HG03039 (cell line): ENCODE data around the gene PRM2.

Source experiments
- ATAC-seq: cut with Tn5 transposase; IDR thresholded peaks from one replicate; pipeline ENCODE4 v1.9.1; 2021; ENCODE audit warnings: mild to moderate bottlenecking, moderate library complexity; ENCODE audit not compliant: unreplicated experiment

PRM2 gene

DNA sequence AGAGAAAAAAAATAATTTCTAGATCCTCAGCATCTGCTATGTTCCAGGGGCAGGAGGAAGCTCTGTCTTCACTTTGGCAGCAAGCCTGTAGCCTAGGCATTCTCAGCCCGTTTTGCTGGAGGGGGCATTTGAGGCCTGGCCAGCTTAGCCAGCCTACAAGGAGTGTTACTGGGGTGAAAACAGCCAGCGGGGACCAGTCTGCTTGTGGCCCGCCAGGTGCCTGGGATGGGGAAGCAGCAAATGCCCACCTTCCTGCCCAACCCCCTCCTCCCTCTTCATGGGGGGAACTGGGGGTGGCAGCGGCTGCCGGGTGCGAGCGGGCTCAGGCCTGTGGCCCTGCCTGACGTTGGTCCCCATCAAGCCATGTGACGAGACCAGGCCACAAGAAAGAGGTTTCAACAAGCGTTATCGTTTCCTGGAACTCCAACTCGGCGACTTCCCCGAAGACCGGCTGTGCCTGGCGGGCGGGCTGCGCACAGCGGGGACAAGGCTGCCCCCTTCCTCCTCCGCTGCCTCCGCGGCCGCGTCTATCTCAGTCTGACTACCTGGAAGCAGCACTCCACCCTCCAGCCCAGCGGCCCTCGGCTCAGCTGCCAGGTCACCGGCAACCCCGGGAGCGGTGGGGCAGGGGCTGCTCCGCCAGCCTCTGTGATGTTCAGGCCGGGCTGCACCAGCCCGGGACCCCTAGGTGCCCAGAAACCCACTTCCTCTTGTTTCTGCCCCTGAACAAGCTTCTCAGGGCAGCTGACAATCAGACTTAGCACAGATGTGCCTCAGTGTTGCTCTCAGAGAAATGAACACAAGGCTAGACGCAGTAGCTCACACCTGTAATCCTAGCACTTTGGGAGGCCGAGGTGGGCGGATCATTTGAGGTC, 43.2 kb downstream of the PRM2 start:
- ATAC-seq: peak; percentile 53

DNA sequence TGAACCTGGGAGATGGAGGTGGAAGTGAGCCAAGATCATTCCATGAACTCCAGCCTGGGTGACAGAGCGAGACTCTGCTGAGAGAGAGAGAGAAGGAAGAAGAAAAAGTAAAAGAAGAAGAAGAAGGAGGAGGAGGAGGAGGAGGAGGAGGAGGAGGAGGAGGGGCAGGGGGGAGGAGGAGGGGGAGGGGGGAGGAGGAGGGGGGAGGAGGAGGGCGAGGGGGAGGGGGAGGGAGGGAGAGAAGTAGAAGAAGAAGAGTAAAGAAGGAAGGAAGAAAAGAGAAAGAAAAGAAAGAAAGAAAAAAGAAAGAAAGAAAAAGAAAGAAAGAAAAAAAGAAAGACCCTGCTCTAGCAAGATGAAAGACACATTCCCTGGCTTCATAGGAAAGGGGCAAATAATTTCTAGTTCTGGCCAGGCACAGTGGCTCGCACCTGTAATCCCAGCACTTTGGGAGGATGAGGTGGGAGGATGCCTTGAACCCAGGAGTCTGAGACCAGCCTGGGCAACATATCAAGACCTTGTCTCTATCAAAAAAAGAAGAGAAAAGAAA, 43.9 kb downstream of the PRM2 start:
- ATAC-seq: no peak

DNA sequence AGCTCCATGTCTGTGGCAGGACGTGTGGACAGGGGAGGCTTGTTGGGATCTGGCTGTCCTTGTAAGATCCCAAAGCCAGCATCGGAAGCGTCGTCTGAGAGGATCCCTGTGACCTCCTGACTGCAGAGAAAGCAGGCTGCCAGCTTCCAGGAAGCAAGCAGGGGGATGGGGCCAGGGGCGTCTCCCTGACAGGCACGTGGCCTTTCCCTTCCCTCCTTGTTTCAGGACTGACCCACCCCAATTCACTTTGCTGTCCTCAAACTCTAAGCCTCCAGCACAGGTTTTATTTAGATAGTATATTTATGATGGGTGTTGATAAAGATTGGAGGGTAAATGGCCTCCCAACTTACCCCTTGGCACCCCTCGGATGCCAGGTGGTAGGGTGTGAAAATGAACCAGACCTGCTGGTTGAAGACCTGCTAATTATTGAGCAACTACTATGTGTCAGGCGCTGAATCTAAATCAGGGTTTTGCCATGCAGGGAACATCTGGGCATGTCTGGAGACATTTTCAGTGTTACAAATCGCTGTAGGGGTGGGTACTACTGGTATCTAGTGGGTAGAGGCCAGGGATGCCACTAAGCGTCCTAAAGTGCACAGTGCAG, 44.8 kb downstream of the PRM2 start:
- ATAC-seq: no peak

DNA sequence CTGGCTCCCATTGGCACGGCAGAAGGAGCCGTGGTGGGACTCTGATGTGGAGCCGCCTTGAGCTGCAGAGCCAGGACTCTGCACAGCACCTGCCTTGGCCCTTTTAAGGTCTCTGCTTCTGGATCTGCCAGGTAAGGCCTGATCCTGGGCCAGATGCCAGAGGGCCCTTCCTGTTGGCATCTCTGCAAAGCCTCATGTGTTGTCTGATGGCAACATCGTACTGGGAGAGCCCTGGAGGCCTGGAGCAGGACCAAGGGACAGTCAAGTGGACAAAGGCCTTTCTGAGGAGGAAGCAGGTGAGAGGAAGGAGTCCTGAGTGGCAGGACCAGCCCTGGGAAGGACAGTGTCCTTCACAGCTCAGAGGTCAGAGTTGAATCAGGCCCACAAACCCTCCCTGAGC, 46.4 kb downstream of the PRM2 start:
- no peak for ATAC-seq

DNA sequence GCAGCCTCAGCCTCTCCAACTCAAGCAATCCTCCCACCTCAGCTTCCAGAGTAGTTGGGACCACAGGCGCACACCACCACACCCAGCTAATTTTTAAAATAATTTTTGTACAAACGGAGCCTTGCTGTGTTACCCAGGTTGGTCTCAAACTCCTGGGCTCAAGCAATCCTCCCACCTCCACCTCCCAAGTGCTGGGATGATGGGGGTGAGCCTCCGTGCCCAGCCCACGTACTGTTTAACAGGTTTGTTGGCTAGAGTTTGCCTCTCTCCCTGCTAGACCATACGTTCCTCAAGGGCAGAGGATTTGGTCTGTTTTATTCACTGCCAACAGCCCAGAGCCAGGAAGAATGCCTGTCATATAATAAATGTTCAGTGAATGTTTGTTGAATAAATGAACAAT, 46.8 kb downstream of the PRM2 start:
- no peak for ATAC-seq

DNA sequence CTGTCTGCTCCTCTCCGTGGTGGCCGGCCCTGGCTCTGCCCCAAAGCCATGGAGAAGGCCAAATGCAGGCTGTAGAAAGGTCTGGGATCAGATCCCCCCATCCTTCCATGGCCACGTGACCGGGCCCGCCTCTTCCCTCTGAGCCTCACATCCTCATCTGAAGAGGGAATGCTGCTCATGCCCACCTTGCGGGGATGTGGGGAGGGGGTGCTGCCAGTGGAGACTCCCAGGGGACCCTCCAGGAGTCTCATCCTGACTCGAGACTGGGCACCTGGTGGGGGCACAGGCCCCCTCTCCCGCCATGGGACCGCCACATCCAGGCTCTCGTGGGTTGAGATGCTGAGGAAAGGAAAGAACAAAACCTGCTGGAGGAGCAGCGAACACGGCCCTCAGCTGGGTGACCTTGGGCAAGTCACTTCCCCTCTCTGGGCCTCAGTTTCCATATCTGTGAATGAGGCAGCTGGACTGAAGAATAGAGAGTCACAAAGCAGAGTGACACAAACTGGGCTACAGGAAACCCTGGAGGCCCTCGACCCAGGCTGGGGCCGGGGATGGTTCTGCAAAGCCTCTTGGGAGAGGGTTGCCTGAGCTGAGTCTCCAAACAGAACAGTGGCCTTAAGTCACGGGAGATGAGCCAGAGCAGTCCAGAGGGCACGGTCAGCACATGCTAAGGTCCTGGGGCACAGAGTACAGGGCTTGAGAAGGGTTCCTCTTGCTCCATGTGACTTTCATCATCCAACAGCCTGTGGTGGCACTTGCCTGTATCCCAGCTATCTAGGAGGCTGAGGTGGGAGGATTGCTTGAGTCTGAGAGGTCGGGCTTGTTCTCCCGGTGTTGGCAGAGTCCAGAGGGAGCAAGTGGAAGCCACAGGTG, 50.4 kb downstream of the PRM2 start:
- ATAC-seq: no peak
